Pons (tissue), 1 donor: Measurements from ENCODE around the gene LDLRAD4.

Experiments
- DNase-seq: peaks from one replicate; pipeline ENCODE4 v3.0.0-alpha.2; 2016; ENCODE audit warnings: low spot score

LDLRAD4 gene

GRCh38 chr18:13229001-13229671, 10.6 kb downstream of the LDLRAD4 start:
- DNase-seq: no peak

- DNase-seq: no peak
Observed at GRCh38 chr18:13231151-13231550, 12.6 kb downstream of the LDLRAD4 start.

- DNase-seq: peak; percentile 72
Observed at GRCh38 chr18:13232086-13232917, 13.7 kb downstream of the LDLRAD4 start.

GRCh38 chr18:13232971-13233786, 14.6 kb downstream of the LDLRAD4 start:
- DNase-seq: no peak

GRCh38 chr18:13233787-13234783, 15.5 kb downstream of the LDLRAD4 start:
- no peak for DNase-seq

GRCh38 chr18:13235421-13235831, 16.9 kb downstream of the LDLRAD4 start:
- DNase-seq: no peak

- DNase-seq: no peak
Observed at GRCh38 chr18:13235981-13236380, 17.4 kb downstream of the LDLRAD4 start.

- DNase-seq: no peak
Observed at GRCh38 chr18:13236411-13236810, 17.9 kb downstream of the LDLRAD4 start.

GRCh38 chr18:13237073-13237472, 18.5 kb downstream of the LDLRAD4 start:
- DNase-seq: no peak

GRCh38 chr18:13237641-13238040, 19.1 kb downstream of the LDLRAD4 start:
- DNase-seq: no peak

GRCh38 chr18:13239171-13239956, 20.8 kb downstream of the LDLRAD4 start:
- no peak for DNase-seq

GRCh38 chr18:13240060-13240725, 21.6 kb downstream of the LDLRAD4 start:
- no peak for DNase-seq

- DNase-seq: no peak
Observed at GRCh38 chr18:13241083-13241892, 22.7 kb downstream of the LDLRAD4 start.

- no peak for DNase-seq
Observed at GRCh38 chr18:13241893-13242175, 23.3 kb downstream of the LDLRAD4 start.

- DNase-seq: no peak
Observed at GRCh38 chr18:13242797-13243196, 24.2 kb downstream of the LDLRAD4 start.

GRCh38 chr18:13243363-13243762, 24.8 kb downstream of the LDLRAD4 start:
- DNase-seq: no peak

- DNase-seq: no peak
Observed at GRCh38 chr18:13244135-13244534, 25.6 kb downstream of the LDLRAD4 start.

GRCh38 chr18:13245481-13246000, 27.0 kb downstream of the LDLRAD4 start:
- DNase-seq: no peak

- no peak for DNase-seq
Observed at GRCh38 chr18:13246121-13246520, 27.6 kb downstream of the LDLRAD4 start.
